ENCODE data around the gene SEMA5A.

DNA sequence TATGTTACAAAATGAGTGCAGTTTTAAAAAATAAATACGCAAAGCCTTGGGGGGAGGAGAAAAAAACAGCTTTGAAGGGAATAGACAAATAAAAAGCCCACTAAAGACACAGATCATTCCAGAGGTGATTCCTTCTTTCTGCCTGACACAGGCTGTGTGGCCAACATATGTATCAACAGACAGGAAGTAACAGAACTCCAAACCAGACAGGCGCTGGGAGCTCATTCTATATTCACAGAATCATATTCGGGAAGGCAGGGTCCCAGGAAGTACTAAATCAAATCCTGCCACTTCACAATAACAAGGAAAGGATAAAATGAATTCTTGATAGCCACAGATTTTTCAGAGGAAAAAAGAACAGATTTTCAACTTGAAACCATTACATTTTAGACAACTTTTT is 62.1 kb downstream of the SEMA5A start:
- no peak for TF ChIP-seq POLR2A (IDR thresholded peaks at IDR 0.05)
- TF ChIP-seq CTCF (IDR thresholded peaks at IDR 0.05): no peak
